Measurements from ENCODE around the gene OAT.
A peak's percentile ranks its signal among the peaks of the same experiment; 100 is the strongest.

OAT gene

GRCh38 chr10:124366825-124367224 lies 51.9 kb downstream of the OAT start:
- no peaks in the 10 kb centered on the region for H3K27me3 ChIP-seq (ENCODE audit: control insufficient read depth, insufficient read depth, low read length)
- H3K9me3 ChIP-seq (ENCODE audit: control insufficient read depth, insufficient read depth, low read depth, low read length), result 0 out of 2 replicates have a peak, but pooled peaks cover 7% of the 10 kb centered on the region
- H3K4me1 ChIP-seq (ENCODE audit: control insufficient read depth, insufficient read depth, low read length), result peaks cover 7% of the 10 kb centered on the region
- H3K9ac ChIP-seq (ENCODE audit: low read length), result no peak overlapping the region
- H3K36me3 ChIP-seq (ENCODE audit: control insufficient read depth, insufficient read depth, low read length), result no peaks in the 10 kb centered on the region
- H3K4me3 ChIP-seq (ENCODE audit: low read depth, low read length), result no peak overlapping the region
- H3K27ac ChIP-seq (ENCODE audit: low read depth, low read length), result no peak overlapping the region

- Histone ChIP-seq H3K36me3 (ENCODE audit: control insufficient read depth, insufficient read depth, low read length) (no peaks in the 10 kb centered on the region), H3K4me1 (ENCODE audit: control insufficient read depth, insufficient read depth, low read length) (peaks cover 7% of the 10 kb centered on the region), H3K27me3 (ENCODE audit: control insufficient read depth, insufficient read depth, low read length) (no peaks in the 10 kb centered on the region), H3K9me3 (ENCODE audit: control insufficient read depth, insufficient read depth, low read depth, low read length) (0 out of 2 replicates have a peak, but pooled peaks cover 2% of the 10 kb centered on the region), H3K27ac (ENCODE audit: low read depth, low read length) (no peak overlapping the region), H3K9ac (ENCODE audit: low read length) (no peak overlapping the region), H3K4me3 (ENCODE audit: low read depth, low read length) (no peak overlapping the region)
Measured at GRCh38 chr10:124366343-124366742, 52.4 kb downstream of the OAT start.

- H3K27me3 ChIP-seq (ENCODE audit: control insufficient read depth, insufficient read depth, low read length), result no peaks in the 10 kb centered on the region
- no peak overlapping the region for H3K27ac ChIP-seq (ENCODE audit: low read depth, low read length)
- no peak overlapping the region for H3K9ac ChIP-seq (ENCODE audit: low read length)
- no peaks in the 10 kb centered on the region for H3K9me3 ChIP-seq (ENCODE audit: control insufficient read depth, insufficient read depth, low read depth, low read length)
- peaks cover 7% of the 10 kb centered on the region for H3K4me1 ChIP-seq (ENCODE audit: control insufficient read depth, insufficient read depth, low read length)
- no peak overlapping the region for H3K4me3 ChIP-seq (ENCODE audit: low read depth, low read length)
- H3K36me3 ChIP-seq (ENCODE audit: control insufficient read depth, insufficient read depth, low read length), result no peaks in the 10 kb centered on the region
Measured at GRCh38 chr10:124364674-124365073, 54.0 kb downstream of the OAT start.

- no peaks in the 10 kb centered on the region for H3K27me3 ChIP-seq (ENCODE audit: control insufficient read depth, insufficient read depth, low read length)
- peaks cover 7% of the 10 kb centered on the region for H3K4me1 ChIP-seq (ENCODE audit: control insufficient read depth, insufficient read depth, low read length)
- H3K36me3 ChIP-seq (ENCODE audit: control insufficient read depth, insufficient read depth, low read length), result no peaks in the 10 kb centered on the region
- H3K27ac ChIP-seq (ENCODE audit: low read depth, low read length), result no peak overlapping the region
- no peak overlapping the region for H3K9ac ChIP-seq (ENCODE audit: low read length)
- H3K4me3 ChIP-seq (ENCODE audit: low read depth, low read length), result no peak overlapping the region
- H3K9me3 ChIP-seq (ENCODE audit: control insufficient read depth, insufficient read depth, low read depth, low read length), result no peaks in the 10 kb centered on the region
Measured at GRCh38 chr10:124362568-124362967, 56.2 kb downstream of the OAT start.

GRCh38 chr10:124359336-124359832 lies 59.3 kb downstream of the OAT start:
- H3K4me1 ChIP-seq (ENCODE audit: control insufficient read depth, insufficient read depth, low read length), result peaks cover 13% of the 10 kb centered on the region
- H3K4me3 ChIP-seq (ENCODE audit: low read depth, low read length), result no peak overlapping the region
- H3K9ac ChIP-seq (ENCODE audit: low read length), result no peak overlapping the region
- no peaks in the 10 kb centered on the region for H3K36me3 ChIP-seq (ENCODE audit: control insufficient read depth, insufficient read depth, low read length)
- no peaks in the 10 kb centered on the region for H3K27me3 ChIP-seq (ENCODE audit: control insufficient read depth, insufficient read depth, low read length)
- no peaks in the 10 kb centered on the region for H3K9me3 ChIP-seq (ENCODE audit: control insufficient read depth, insufficient read depth, low read depth, low read length)
- no peak overlapping the region for H3K27ac ChIP-seq (ENCODE audit: low read depth, low read length)

- no peaks in the 10 kb centered on the region for H3K27me3 ChIP-seq (ENCODE audit: control insufficient read depth, insufficient read depth, low read length)
- H3K27ac ChIP-seq (ENCODE audit: low read depth, low read length), result no peak overlapping the region
Measured at GRCh38 chr10:124357561-124357885, 61.2 kb downstream of the OAT start.

GRCh38 chr10:124356701-124357560 lies 61.8 kb downstream of the OAT start:
- peaks cover 10% of the 10 kb centered on the region; the same call in 1 of the 2 replicates for H3K4me1 ChIP-seq (ENCODE audit: control insufficient read depth, insufficient read depth, low read length)

More at GRCh38 chr10:124357561-124357885, 61.2 kb downstream of the OAT start:
- Histone ChIP-seq H3K9ac (ENCODE audit: low read length) (no peak overlapping the region), H3K9me3 (ENCODE audit: control insufficient read depth, insufficient read depth, low read depth, low read length) (no peaks in the 10 kb centered on the region), H3K4me3 (ENCODE audit: low read depth, low read length) (no peak overlapping the region), H3K4me1 (ENCODE audit: control insufficient read depth, insufficient read depth, low read length) (peaks cover 14% of the 10 kb centered on the region; the same call in 1 of the 2 replicates), H3K36me3 (ENCODE audit: control insufficient read depth, insufficient read depth, low read length) (no peaks in the 10 kb centered on the region)

GRCh38 chr10:124354411-124355382 lies 64.0 kb downstream of the OAT start:
- no peak overlapping the region for H3K9ac ChIP-seq (ENCODE audit: low read length)
- H3K36me3 ChIP-seq (ENCODE audit: control insufficient read depth, insufficient read depth, low read length), result no peaks in the 10 kb centered on the region
- no peaks in the 10 kb centered on the region for H3K27me3 ChIP-seq (ENCODE audit: control insufficient read depth, insufficient read depth, low read length)
- no peak overlapping the region for H3K27ac ChIP-seq (ENCODE audit: low read depth, low read length)
- peaks cover 10% of the 10 kb centered on the region; the same call in 1 of the 2 replicates for H3K4me1 ChIP-seq (ENCODE audit: control insufficient read depth, insufficient read depth, low read length)
- H3K9me3 ChIP-seq (ENCODE audit: control insufficient read depth, insufficient read depth, low read depth, low read length), result no peaks in the 10 kb centered on the region
- H3K4me3 ChIP-seq (ENCODE audit: low read depth, low read length), result peak overlapping the region; percentile 46; the same call in 1 of the 2 replicates

More at GRCh38 chr10:124356701-124357560, 61.8 kb downstream of the OAT start:
- Histone ChIP-seq H3K9ac (ENCODE audit: low read length) (no peak overlapping the region), H3K4me3 (ENCODE audit: low read depth, low read length) (no peak overlapping the region), H3K9me3 (ENCODE audit: control insufficient read depth, insufficient read depth, low read depth, low read length) (no peaks in the 10 kb centered on the region), H3K27me3 (ENCODE audit: control insufficient read depth, insufficient read depth, low read length) (no peaks in the 10 kb centered on the region), H3K36me3 (ENCODE audit: control insufficient read depth, insufficient read depth, low read length) (no peaks in the 10 kb centered on the region), H3K27ac (ENCODE audit: low read depth, low read length) (no peak overlapping the region)

GRCh38 chr10:124353896-124354295 lies 64.8 kb downstream of the OAT start:
- Histone ChIP-seq H3K9me3 (ENCODE audit: control insufficient read depth, insufficient read depth, low read depth, low read length) (no peaks in the 10 kb centered on the region), H3K27me3 (ENCODE audit: control insufficient read depth, insufficient read depth, low read length) (no peaks in the 10 kb centered on the region), H3K27ac (ENCODE audit: low read depth, low read length) (no peak overlapping the region), H3K4me1 (ENCODE audit: control insufficient read depth, insufficient read depth, low read length) (peaks cover 10% of the 10 kb centered on the region; the same call in 1 of the 2 replicates), H3K36me3 (ENCODE audit: control insufficient read depth, insufficient read depth, low read length) (no peaks in the 10 kb centered on the region), H3K4me3 (ENCODE audit: low read depth, low read length) (no peak overlapping the region), H3K9ac (ENCODE audit: low read length) (no peak overlapping the region)

GRCh38 chr10:124353091-124353815 lies 65.5 kb downstream of the OAT start:
- no peaks in the 10 kb centered on the region for H3K9me3 ChIP-seq (ENCODE audit: control insufficient read depth, insufficient read depth, low read depth, low read length)
- H3K4me3 ChIP-seq (ENCODE audit: low read depth, low read length), result no peak overlapping the region
- no peak overlapping the region for H3K9ac ChIP-seq (ENCODE audit: low read length)
- no peaks in the 10 kb centered on the region for H3K36me3 ChIP-seq (ENCODE audit: control insufficient read depth, insufficient read depth, low read length)
- no peak overlapping the region for H3K27ac ChIP-seq (ENCODE audit: low read depth, low read length)
- peaks cover 10% of the 10 kb centered on the region; the same call in 1 of the 2 replicates for H3K4me1 ChIP-seq (ENCODE audit: control insufficient read depth, insufficient read depth, low read length)
- no peaks in the 10 kb centered on the region for H3K27me3 ChIP-seq (ENCODE audit: control insufficient read depth, insufficient read depth, low read length)
